ENCODE measurements around the gene GRM7.

GRM7 gene

DNA sequence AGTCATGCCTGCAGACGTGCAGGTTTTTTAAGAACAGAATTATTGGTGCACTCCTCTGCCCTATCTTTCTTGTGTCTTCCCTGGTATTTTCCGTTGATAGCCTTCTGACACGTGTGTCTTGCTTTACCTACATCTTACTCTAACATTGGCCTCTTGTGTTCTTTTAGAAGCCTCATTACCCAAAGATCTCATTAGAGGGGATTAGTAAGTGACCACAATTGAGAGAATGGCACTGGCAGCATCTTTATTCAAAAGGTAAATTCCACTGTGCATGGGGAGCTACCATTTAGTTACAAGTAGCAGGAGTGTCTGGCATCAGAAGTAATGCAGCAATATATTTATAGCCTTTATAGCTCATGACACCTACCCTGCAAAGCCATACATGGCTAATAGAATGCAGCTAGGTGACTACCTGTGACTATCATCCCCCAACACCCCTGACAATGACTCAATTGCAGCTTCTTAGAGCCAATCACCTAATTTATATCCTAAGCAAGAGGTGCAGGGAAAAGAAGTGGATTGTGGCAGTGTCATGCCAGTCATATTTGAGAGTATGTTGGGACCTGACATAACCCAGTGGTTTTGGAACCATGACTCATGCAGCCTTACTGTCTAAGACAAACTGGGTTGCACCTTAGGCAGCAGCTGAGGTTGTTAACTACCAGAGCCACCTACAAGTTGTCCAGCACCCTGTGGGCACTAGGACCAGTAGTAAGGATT lies 164.8 kb downstream of the GRM7 start:
- H3K9me3 ChIP-seq (ENCODE audit: insufficient read depth, low read length): no peaks in the 10 kb centered on the region
- H3K36me3 ChIP-seq (replicated peaks; ENCODE audit: low read depth, low read length): no peaks in the 10 kb centered on the region
- H3K4me2 ChIP-seq (ENCODE audit: low read length): no peak overlapping the region
- TF ChIP-seq CTCF (IDR thresholded peaks at IDR 0.05; ENCODE audit: low read depth, low read length) (no peak), EZH2phosphoT487 (IDR thresholded peaks at IDR 0.05; ENCODE audit: low read depth) (no peak)
- H3K4me3 ChIP-seq (ENCODE audit: low read length): no peak overlapping the region
- no peak overlapping the region for H3K27ac ChIP-seq (ENCODE audit: low read length)
- H3K79me2 ChIP-seq (ENCODE audit: low read length): no peaks in the 10 kb centered on the region
- H3K9ac ChIP-seq (ENCODE audit: low read length): no peak overlapping the region
- H2AFZ ChIP-seq (ENCODE audit: low read depth, low read length): no peak overlapping the region
- H3K27me3 ChIP-seq (ENCODE audit: low read depth, low read length): no peaks in the 10 kb centered on the region
- no peaks in the 10 kb centered on the region for H3K4me1 ChIP-seq (ENCODE audit: low read length)
- H4K20me1 ChIP-seq (ENCODE audit: insufficient read depth, low read length): no peaks in the 10 kb centered on the region

GRCh38 chr3:7029562-7029961 lies 168.6 kb downstream of the GRM7 start:
- no peaks in the 10 kb centered on the region for H3K27me3 ChIP-seq (ENCODE audit: low read depth, low read length)
- H3K4me1 ChIP-seq (ENCODE audit: low read length): no peaks in the 10 kb centered on the region
- no peak overlapping the region for H2AFZ ChIP-seq (ENCODE audit: low read depth, low read length)
- no peak overlapping the region for H3K9ac ChIP-seq (ENCODE audit: low read length)
- no peaks in the 10 kb centered on the region for H3K9me3 ChIP-seq (ENCODE audit: insufficient read depth, low read length)
- no peaks in the 10 kb centered on the region for H3K36me3 ChIP-seq (replicated peaks; ENCODE audit: low read depth, low read length)
- H4K20me1 ChIP-seq (ENCODE audit: insufficient read depth, low read length): no peaks in the 10 kb centered on the region
- TF ChIP-seq EZH2phosphoT487 (IDR thresholded peaks at IDR 0.05; ENCODE audit: low read depth) (no peak), CTCF (IDR thresholded peaks at IDR 0.05; ENCODE audit: low read depth, low read length) (no peak)
- H3K79me2 ChIP-seq (ENCODE audit: low read length): no peaks in the 10 kb centered on the region
- no peak overlapping the region for H3K4me2 ChIP-seq (ENCODE audit: low read length)
- H3K27ac ChIP-seq (ENCODE audit: low read length): no peak overlapping the region
- H3K4me3 ChIP-seq (ENCODE audit: low read length): no peak overlapping the region

DNA sequence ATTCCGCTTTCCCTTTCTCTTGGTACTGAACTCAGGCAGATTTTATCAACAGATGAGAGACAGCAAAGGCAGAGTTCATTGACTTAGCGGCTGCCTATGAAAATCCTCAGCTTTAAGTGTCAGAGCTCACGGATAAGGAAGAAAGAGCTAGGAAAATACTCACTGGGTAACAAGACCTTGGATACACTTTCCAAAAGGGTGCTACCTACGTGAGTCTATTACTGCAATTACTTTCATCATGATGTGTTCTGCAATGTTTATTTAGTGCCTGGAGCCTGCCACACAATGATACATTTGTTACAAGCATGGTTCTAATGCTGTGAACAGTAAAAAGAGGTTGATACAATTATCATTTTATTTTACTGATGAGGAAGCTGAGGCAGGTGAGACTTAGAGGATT lies 177.5 kb downstream of the GRM7 start:
- H3K9me3 ChIP-seq (ENCODE audit: insufficient read depth, low read length): no peaks in the 10 kb centered on the region
- H3K4me2 ChIP-seq (ENCODE audit: low read length): no peak overlapping the region
- H3K27me3 ChIP-seq (ENCODE audit: low read depth, low read length): no peaks in the 10 kb centered on the region
- H3K9ac ChIP-seq (ENCODE audit: low read length): no peak overlapping the region
- no peak overlapping the region for H3K4me3 ChIP-seq (ENCODE audit: low read length)
- H3K79me2 ChIP-seq (ENCODE audit: low read length): no peaks in the 10 kb centered on the region
- no peaks in the 10 kb centered on the region for H4K20me1 ChIP-seq (ENCODE audit: insufficient read depth, low read length)
- TF ChIP-seq EZH2phosphoT487 (IDR thresholded peaks at IDR 0.05; ENCODE audit: low read depth) (no peak), CTCF (IDR thresholded peaks at IDR 0.05; ENCODE audit: low read depth, low read length) (no peak)
- H3K36me3 ChIP-seq (replicated peaks; ENCODE audit: low read depth, low read length): no peaks in the 10 kb centered on the region
- H3K4me1 ChIP-seq (ENCODE audit: low read length): no peaks in the 10 kb centered on the region
- H3K27ac ChIP-seq (ENCODE audit: low read length): no peak overlapping the region
- H2AFZ ChIP-seq (ENCODE audit: low read depth, low read length): no peak overlapping the region

- Histone ChIP-seq H3K4me1 (ENCODE audit: low read length) (no peaks in the 10 kb centered on the region), H3K79me2 (ENCODE audit: low read length) (no peaks in the 10 kb centered on the region), H3K27me3 (ENCODE audit: low read depth, low read length) (no peaks in the 10 kb centered on the region), H3K4me2 (ENCODE audit: low read length) (no peak overlapping the region), H4K20me1 (ENCODE audit: insufficient read depth, low read length) (no peaks in the 10 kb centered on the region), H3K36me3 (replicated peaks; ENCODE audit: low read depth, low read length) (no peaks in the 10 kb centered on the region), H3K9me3 (ENCODE audit: insufficient read depth, low read length) (no peaks in the 10 kb centered on the region), H3K27ac (ENCODE audit: low read length) (no peak overlapping the region), H3K4me3 (ENCODE audit: low read length) (no peak overlapping the region), H2AFZ (ENCODE audit: low read depth, low read length) (no peak overlapping the region), H3K9ac (ENCODE audit: low read length) (no peak overlapping the region)
- TF ChIP-seq EZH2phosphoT487 (IDR thresholded peaks at IDR 0.05; ENCODE audit: low read depth): no peak
- TF ChIP-seq CTCF (IDR thresholded peaks at IDR 0.05; ENCODE audit: low read depth, low read length): no peak
Observed at GRCh38 chr3:7062714-7063113, 201.8 kb downstream of the GRM7 start.
